Lung (tissue), 12 donors: ENCODE results near the gene SPEF1. TPM values are rescaled to one million over a fixed set of nuclear protein-coding genes. Genes with fewer than 3 reads are reported as not detected.
A peak's percentile ranks its signal among the peaks of the same experiment; 100 is the strongest.

Source experiments
- ATAC-seq: fragments of 200-7000 bp; cut with Tn5 transposase; one replicate; pipeline ENCODE4 v1.9.1; 2020; ENCODE audit warnings: moderate number of reproducible peaks; ENCODE audit not compliant: insufficient read depth, low FRiP score
- DNase-seq, 3 donors: peaks; one replicate each; pipeline ENCODE4 v3.0.0-alpha.2; 2013 to 2017
- H3K27ac ChIP-seq, 2 donors: one replicate each; pipeline ENCODE4 v1.5.1; 2013; ENCODE audit warnings: mild to moderate bottlenecking in 2 of 2, moderate library complexity in 2 of 2, control low read depth in 1 of 2, inconsistent platforms in 1 of 2, low read depth in 1 of 2, low read length in 1 of 2
- H3K27me3 ChIP-seq, 3 donors: one replicate each; pipeline ENCODE4 v1.5.1; 2013; ENCODE audit warnings: low read length in 2 of 3; ENCODE audit not compliant: control insufficient read depth in 3 of 3, insufficient read depth in 3 of 3
- H3K36me3 ChIP-seq, 4 donors: one replicate each; pipeline ENCODE4 v1.5.1; 2013; ENCODE audit warnings: low read length in 4 of 4, mild to moderate bottlenecking in 1 of 4, moderate library complexity in 1 of 4; ENCODE audit not compliant: control insufficient read depth in 4 of 4, insufficient read depth in 4 of 4
- H3K4me1 ChIP-seq, 5 donors: one replicate each; pipeline ENCODE4 v1.5.1; 2013; ENCODE audit warnings: low read length in 5 of 5, mild to moderate bottlenecking in 2 of 5, moderate library complexity in 1 of 5; ENCODE audit not compliant: control insufficient read depth in 5 of 5, insufficient read depth in 5 of 5
- H3K4me3 ChIP-seq: one replicate; pipeline ENCODE4 v1.5.1; 2013; ENCODE audit warnings: mild to moderate bottlenecking, control low read depth, moderate library complexity
- H3K9ac ChIP-seq, 2 donors: one replicate each; pipeline ENCODE4 v1.5.1; 2013; ENCODE audit warnings: low read length in 2 of 2, control low read depth in 1 of 2; ENCODE audit not compliant: insufficient read depth in 1 of 2
- H3K9me3 ChIP-seq, 4 donors: one replicate each; pipeline ENCODE4 v1.5.1; 2013; ENCODE audit warnings: low read length in 3 of 4, mild to moderate bottlenecking in 1 of 4, moderate library complexity in 1 of 4; ENCODE audit not compliant: control insufficient read depth in 4 of 4, insufficient read depth in 3 of 4
- WGBS, 2 donors: extraction: QIAGEN DNeasy Blood & Tissue Kit; methylation state at CpG; one replicate each; pipeline ENCODE4 v1.1.7; 2013; 5-methylcytosine and 5-hydroxymethylcytosine counted together
- polyA plus RNA-seq, 2 donors: library from polyadenylated mRNA; stranded (reverse); fragments of 200-250 nt; gene quantifications; one replicate each; pipeline ENCODE4 v1.2.1, GENCODE V29; 2013
- total RNA-seq, 2 donors: library from RNA; depleted of rRNA in 1 of 2; stranded (reverse); fragments of >200 nt in 1 of 2; gene quantifications; one replicate each; pipeline ENCODE4 v1.2.1, GENCODE V29; 2014 to 2021
- TF ChIP-seq, protein P1 (sequence below): IDR thresholded peaks from 2 replicates; pipeline ENCODE4 v1.5.1; 2012; ENCODE audit warnings: mild to moderate bottlenecking; ENCODE audit errors: control extremely low read depth, extremely low read depth
- donor health status: control.
- donor health status: control.
- donor health status: Bipolar disorder and iron deficiency.
- donor health status: healthy.
- donor health status: DM: yes; HTN: yes; CAD: no.

SPEF1 gene
- total and polyA plus RNA-seq, 4 donors, result 9.6 to 15.5 (median 11.8) TPM

DNA sequence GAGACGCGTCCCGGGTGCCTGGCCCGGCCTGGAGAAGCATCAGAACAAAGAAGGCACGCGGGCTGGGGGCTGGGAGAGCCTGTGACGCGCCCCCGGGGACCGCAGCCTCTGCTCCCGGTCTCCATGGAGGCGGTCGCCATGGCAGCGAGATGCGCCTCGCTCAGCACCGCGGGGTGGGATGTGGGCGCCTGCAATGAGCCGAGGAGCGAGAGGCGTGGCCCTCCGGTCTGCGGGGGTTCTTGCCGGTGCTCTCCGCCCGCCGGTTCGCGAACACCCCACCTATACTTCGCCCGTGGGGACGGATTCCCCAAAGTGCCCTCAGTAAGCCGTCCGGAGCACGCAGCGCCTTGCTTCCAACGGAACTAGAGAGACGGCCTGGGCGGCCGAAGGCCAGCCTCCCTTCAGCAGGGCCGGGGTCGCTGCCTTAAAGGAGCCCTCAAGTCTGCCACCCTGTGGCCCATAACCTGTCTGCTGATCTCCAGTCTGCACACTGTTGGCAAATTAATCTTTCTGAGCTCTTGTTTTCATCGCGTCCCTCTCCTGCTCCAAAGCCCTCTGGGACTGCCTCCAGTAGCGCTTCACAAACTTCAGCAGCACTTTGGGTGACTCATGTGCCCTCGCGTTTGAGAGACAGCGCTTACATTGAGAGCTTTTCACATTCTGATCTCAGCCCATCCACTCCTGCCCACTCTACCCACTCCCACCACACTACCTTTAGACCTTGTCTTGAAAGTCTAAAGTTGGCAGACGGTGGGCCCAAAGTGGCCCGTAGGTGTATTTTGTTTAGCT, 12.7 kb downstream of the SPEF1 start:
- Histone ChIP-seq H3K36me3 (no peaks in the 10 kb centered on the region), H3K9me3 (no peaks in the 10 kb centered on the region), H3K27me3 (no peaks in the 10 kb centered on the region), H3K27ac (peak overlapping the region; percentile 80 to 95), H3K4me3 (peak overlapping the region; percentile 71), H3K9ac (peak overlapping the region; percentile 85 to 94), H3K4me1 (peaks cover 0 to 32% (median 9%) of the 10 kb centered on the region in 5 donors)
- TF ChIP-seq, protein P1, sequence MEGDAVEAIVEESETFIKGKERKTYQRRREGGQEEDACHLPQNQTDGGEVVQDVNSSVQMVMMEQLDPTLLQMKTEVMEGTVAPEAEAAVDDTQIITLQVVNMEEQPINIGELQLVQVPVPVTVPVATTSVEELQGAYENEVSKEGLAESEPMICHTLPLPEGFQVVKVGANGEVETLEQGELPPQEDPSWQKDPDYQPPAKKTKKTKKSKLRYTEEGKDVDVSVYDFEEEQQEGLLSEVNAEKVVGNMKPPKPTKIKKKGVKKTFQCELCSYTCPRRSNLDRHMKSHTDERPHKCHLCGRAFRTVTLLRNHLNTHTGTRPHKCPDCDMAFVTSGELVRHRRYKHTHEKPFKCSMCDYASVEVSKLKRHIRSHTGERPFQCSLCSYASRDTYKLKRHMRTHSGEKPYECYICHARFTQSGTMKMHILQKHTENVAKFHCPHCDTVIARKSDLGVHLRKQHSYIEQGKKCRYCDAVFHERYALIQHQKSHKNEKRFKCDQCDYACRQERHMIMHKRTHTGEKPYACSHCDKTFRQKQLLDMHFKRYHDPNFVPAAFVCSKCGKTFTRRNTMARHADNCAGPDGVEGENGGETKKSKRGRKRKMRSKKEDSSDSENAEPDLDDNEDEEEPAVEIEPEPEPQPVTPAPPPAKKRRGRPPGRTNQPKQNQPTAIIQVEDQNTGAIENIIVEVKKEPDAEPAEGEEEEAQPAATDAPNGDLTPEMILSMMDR, result peak; percentile 37
- DNase-seq (peak; percentile 80 to 87 (median 83)), ATAC-seq (peak; percentile 25)
- WGBS, 2 donors, result 1% methylated on average over 51 of the region's 51 CpGs

GRCh38 chr20:3767427-3768341, 13.6 kb downstream of the SPEF1 start, which contains the start of gene ADISSP:
TSS of gene ADISSP (minus strand) at chr20:3767753. CDS start at chr20:3760100, 7,653 bp downstream.
- TF ChIP-seq, protein P1, result no peak
- Histone ChIP-seq H3K36me3 (no peaks in the 10 kb centered on the region), H3K9me3 (no peaks in the 10 kb centered on the region), H3K4me3 (peak within 1 kb of the TSS; percentile 71), H3K27me3 (no peaks in the 10 kb centered on the region), H3K4me1 (peaks cover 0 to 32% (median 9%) of the 10 kb centered on the region in 5 donors), H3K27ac (peak within 1 kb of the TSS; percentile 80 to 95), H3K9ac (peak within 1 kb of the TSS; percentile 85 to 94)
- DNase-seq (peak; percentile 98 to 99 (median 98)), ATAC-seq (peak; percentile 96)
- WGBS, 2 donors, result 0% methylated on average over 65 to 80 of the region's 80 CpGs

DNA sequence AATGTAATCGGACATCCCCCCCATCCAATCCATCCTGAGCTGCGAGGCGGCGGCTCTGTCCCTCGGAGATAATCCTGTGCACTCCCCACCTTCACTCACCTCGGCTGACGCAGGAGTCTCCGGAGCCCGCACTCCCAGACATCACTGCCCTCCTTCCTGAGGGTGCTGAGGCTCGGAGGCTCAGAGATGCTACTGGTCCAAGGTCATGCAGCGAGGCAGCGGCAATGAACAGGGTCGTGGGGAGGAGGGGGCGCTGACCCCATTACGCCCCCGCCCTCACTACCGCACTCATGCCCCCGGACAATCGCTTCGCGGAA, 14.2 kb downstream of the SPEF1 start:
- Histone ChIP-seq H3K36me3 (no peaks in the 10 kb centered on the region), H3K4me1 (peaks cover 0 to 35% (median 9%) of the 10 kb centered on the region in 5 donors), H3K27ac (no peak overlapping the region), H3K27me3 (no peaks in the 10 kb centered on the region), H3K9ac (peak overlapping the region; percentile 11 to 14), H3K9me3 (no peaks in the 10 kb centered on the region), H3K4me3 (peak overlapping the region; percentile 66)
- DNase-seq (no peak), ATAC-seq (no peak)
- TF ChIP-seq, protein P1, result no peak
- WGBS, 2 donors, result 1 to 2% methylated on average over 21 of the region's 21 CpGs
